NCI-H460 (cell line): ENCODE data around the gene MRPL53. TPM values are rescaled to one million over a fixed set of nuclear protein-coding genes. Genes with fewer than 3 reads are reported as not detected.
"Not testable (repeated sequence)": the region's sequence is repeated elsewhere in the genome, so short reads cannot be mapped to it uniquely, and the experiment has no call there.

Experiments
- DNase-seq: peaks from one replicate; pipeline ENCODE4 v3.0.0-alpha.2; 2016; ENCODE audit warnings: low read depth; ENCODE audit errors: extremely low read depth
- total RNA-seq: library from RNA; depleted of rRNA; stranded (reverse); fragments of >200 nt; shearing (Covaris generic); gene quantifications from 2 replicates; pipeline ENCODE4 v1.2.3, GENCODE V29; 2014

The MRPL53 gene
- total RNA-seq, 1 experiment from 2014 or later: 55.3 TPM

DNA sequence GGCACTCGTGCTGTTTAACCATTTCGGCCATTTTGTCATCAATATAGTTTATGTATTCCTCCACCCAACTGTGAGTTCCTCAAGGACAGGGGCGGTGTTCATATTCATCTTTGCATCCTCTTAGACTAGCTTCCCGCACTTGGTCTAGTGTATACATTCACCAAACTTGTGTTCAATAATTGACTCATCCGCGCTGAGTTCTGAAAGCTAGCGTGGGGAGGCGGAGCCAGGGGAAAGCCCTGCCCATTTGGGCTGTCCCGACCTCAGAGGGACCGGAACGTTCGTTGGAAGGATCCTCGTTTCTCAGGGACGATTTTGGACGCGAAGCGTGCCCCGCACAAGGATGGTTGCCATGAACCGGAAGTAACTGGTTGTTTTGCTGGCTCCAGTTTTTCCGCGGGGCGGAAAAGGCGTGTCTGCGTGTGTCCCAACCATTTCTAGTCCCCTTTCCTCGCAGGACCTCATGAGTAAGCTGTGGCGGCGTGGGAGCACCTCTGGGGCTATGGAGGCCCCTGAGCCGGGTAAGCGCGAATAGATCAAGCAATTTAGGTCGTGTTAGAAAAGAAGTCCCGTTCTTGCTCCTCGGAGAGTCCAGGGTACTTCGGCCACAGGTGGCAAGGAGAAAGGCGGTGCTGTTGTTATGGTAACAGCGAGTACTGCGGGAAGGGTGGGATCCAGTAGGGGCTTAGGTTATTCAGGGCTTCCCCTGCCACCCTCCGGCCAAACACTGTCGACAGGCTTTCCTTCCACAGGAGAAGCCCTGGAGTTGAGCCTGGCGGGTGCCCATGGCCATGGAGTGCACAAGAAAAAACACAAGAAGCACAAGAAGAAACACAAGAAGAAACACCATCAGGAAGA, 17.6 kb downstream of the MRPL53 start, which contains the start of gene INO80B:
Gene INO80B (plus strand): TSS at position 434 of the 858 bp plus-strand sequence. CDS start 30 bp downstream, at position 464.
- peak; percentile 98 for DNase-seq

DNA sequence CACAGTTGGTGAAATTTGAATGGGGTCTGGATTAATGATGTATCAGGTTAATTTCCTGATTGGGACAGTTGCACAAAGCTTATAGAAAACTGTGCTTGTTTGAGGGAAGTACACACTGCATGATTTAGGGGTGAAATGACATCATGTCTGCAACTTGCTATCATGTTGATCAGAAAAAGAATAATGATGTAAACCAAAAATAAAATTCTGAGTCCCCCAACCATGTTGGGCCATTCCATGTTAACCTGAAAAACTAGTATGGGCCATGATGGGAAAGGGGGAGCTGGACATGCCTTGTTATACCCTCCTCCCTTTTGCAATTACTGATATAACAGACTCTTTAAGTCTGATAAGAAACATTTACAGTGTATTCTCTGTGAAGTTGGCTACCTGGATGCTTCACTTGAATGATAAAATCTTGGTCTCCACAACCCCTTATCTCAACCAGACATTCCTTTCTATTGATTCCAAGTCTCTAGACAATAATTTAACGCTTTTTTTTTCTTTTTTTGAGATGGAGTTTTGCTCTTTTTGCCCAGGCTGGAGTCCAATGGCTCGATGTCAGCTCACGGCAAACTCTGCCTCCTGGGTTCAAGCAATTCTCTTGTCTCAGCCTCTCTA, 21.8 kb downstream of the MRPL53 start:
- no peak for DNase-seq

DNA sequence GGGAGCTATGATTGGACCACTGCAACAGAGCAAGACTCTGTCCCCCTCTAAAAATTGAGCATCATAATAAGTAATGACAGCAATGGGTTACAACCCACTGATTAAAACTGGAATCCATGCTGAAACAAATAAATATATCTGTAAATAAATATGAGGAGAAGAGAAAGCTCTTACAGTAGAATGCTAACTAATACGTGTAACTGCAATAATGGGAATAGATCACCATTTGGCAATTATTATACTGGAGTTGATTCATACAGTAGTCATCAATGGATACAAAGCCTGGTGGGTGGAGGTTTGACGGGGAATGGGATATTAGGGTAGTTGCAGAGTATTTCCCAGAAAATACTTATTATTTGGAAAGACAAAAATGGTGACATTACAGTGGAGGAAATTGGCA, 23.7 kb downstream of the MRPL53 start:
- DNase-seq: no peak

DNA sequence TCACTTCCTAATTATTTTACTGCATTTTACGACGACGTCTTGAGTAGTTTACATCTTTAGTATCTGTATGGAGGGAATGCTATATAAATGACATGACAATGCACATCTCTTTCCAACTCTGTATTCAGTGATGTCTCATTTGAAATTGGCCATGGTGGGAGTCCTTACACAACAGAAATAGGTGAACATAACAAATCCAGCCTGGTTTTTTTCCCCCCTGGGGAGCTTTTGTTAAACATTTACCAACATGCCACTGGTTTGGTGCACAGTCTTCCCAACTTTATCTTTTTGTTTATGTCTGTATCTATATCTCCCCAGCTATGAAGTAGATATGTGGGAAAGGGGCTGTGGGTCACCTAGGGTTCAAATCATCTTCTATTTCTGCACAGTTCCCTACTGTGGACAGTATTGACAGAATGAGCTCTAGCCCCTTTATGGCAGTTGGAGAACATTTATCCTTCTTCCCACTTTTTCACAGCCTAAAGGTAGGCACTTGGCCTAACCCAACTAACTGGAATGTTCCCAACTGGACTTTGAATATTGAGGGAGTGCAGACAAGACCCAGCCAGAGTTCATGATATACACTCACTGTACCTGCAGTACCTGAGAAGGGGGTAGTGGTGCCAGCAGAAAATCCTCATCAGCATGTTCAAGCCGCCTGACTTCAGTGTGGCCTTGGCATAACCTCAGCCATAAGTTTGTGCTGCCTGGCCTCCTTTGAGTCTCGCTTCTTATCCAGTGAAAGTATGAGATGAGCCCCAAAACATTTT, 25.1 kb downstream of the MRPL53 start:
- no peak for DNase-seq

DNA sequence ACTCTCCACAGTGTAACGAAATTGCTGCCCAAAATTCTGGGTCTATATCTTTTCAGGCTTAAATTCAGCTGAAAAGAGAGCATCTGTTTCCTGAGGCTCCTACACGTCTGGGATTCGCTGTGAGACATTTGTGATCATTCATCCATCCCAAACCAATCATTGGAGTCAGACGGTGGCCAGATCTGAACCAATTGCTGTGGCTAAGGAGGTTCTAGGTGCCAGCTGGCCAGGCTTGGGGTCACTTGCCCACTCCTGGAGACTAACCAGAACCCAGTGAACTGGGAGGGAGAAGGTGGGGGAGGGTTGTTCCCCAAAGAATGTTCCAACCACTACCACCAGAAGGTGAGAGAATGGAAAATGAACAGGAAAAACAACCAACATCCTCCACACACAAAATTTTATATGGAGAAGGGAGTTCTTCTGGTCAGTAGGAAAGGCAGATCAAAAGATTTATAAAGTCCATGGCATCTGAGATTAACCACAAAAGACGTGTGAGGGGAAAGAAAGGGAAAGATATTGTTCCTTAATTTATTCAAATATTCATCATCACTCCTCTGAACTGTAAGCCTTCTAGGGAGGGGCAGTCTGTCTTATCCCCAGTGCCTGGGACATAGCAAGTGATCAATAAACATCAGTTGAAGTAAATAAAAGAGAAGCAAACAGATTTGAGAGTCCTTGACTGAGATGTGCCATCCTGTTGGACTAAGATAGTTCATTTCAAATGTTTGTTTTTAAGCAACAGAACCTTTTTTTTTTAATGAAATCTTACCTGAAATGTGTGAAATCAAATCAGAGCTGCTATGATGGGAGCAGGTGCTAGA, 27.8 kb downstream of the MRPL53 start:
- DNase-seq: no peak

DNA sequence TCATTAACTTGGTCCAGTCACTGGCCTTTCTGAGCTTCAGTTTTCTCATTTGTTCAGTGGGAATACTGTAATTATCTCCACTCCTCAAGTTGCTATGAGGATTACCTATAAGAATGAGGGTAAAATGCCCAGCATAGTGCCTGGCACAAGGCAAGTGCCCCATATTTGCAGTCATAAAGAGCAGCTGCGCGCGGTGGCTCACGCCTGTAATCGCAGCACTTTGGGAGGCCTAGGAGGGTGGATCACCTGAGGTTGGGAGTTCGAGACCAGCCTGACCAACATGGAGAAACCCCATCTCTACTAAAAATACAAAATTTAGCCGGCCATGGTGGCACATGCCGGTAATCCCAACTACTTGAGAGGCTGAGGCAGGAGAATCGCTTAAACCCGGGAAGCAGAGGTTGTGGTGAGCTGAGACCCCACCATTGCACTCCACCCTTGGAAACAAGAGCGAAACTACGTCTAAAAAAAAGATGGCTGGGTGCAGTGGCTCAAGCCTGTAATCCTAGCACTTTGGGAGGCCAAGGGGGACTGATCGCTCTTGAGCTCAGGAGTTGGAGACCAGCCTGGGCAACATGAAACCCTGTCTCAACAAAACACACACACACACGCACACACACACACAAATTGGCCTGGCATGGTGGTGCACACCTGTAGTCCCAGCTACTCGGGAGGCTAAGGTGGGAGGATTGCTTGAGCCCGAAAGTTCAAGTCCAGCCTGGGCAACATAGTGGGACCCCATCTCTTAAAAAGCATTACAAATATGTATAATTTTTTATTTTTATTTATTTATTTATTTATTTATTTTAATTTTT, 29.8 kb downstream of the MRPL53 start:
- not testable (repeated sequence) for DNase-seq

DNA sequence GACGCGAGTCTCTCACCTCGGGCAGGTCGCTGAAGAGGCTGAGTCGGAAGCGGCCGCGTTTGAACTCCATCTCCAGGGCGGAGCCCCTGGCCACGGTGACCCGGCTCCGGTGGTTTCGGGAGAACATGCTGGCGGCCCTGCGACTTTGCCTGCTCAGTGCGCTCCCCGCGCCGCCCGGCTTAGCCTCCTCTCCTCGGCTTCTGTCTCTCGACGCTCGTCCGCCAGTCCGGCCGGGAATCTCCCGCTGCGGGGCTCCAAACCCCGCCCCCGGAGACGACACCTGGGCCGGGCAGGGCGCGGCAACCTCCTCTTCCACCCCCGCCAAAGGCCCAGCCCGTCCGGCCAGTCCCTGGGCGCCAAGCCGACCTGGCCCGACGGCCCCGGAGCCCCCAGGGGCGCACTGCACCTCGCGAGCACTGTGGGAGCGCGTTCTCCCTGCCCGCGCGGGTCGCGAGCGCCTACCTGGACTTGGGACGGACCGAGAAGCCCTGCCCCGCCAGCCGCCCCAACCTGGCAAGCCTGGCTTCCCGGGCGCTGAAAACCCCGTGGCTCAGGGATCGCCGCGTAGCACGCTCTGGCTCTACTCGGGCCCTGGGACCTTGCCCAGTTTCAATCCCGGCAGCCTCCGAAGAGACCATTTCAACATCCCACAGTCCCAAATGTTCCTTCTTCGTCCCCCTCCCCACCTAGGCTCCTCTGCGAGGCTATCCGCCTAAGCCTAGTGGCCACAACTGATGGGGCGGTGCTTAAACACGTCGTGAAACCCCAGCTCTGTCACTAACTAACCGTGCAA, 30.6 kb downstream of the MRPL53 start, which contains the start of gene RTKN:
Gene RTKN (minus strand): TSS at position 248 of the 793 bp plus-strand sequence. CDS start 121 bp downstream, at position 127.
- DNase-seq: no peak

DNA sequence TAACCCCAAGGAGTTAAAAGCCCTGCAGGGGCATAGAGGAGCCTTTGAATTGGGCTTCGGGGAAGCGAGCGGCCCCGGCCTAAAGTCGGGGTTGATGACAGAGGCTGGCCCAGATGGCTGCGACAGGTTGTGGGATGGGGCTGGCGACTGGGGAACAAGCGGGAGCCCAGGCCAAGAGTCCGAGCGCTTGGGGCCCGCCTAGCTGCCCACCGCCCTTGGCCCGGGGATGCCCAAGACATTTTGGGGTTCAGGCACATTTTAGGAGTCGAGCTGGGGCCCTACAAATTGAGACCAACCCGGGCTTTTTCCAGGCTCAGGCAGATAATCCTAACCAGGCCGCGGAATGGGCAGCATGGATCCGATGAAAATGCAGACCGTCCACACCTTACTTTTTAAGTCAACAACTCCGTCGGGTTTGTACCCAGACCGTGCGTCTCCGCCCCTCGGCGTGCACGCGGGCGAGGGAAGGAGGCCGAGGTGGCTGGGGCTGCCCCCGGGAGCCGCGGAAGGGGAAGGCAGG, 31.2 kb downstream of the MRPL53 start:
- DNase-seq: no peak

DNA sequence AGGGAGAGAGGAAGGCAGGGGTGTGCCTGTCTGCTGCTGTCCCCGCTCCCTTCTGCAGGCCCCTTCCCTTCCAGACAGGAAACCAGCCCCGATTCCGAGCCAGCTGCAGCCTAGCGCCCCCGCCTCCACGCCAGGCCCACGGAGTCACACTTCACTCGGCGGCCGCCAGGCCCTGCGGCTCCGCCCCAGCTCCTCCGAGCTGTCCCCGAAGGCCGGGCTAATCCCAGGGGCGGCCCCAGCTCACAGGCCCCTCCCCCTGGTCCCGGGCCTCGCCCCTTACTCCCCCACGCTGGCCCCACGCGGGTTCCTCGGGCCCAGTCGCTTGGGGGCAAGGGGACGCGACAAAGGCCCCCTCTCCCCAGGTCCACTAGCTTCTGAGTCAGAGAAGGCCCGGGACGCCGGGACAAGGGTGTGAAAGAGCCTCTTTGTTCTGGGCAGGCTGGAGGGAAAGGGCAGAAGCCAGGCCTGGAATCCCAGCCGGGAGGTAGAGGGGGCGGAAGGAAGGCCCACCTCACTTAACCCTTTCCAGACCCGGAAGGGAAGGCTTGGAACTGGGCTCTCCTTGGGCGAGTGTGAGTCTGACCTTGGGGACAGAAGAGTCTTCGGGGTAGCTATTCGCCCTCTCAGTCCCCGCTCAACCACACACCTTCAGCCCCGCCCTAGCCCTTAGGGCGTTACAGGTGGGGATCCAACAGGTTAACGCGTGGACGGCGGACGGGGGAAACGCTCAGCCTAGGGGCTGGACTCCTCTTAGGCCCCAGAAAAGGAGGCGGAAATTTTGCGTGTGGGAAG, 31.9 kb downstream of the MRPL53 start:
- DNase-seq: peak; percentile 67

DNA sequence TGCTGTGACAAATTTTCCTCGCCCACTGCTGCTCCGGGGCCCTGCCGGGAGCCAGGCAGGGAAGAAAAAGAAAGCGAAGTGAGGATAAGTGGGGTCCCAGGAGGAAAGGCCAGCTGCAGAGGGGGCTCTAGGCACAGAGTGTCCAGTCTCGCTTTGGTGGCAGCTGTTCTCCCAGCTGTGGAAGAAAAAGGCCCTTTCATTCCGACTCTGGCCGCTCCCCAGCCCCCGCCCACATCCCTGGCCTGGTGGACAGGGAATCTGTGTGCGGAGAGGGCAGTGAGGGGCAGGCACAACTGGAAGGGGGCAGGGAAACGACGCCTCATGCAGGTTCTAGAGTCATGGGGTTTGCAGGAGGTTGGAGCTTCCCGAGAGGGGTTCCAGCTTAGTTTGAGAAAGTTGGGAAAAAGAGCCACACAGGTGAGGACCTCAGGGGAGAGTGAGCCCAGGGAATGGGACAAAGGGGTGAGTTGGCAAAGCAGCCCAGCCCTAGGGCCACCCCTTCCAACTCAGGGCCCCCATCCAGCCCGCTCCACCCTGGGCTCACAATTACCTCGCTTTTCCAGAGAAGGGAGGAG, 32.6 kb downstream of the MRPL53 start:
- no peak for DNase-seq

DNA sequence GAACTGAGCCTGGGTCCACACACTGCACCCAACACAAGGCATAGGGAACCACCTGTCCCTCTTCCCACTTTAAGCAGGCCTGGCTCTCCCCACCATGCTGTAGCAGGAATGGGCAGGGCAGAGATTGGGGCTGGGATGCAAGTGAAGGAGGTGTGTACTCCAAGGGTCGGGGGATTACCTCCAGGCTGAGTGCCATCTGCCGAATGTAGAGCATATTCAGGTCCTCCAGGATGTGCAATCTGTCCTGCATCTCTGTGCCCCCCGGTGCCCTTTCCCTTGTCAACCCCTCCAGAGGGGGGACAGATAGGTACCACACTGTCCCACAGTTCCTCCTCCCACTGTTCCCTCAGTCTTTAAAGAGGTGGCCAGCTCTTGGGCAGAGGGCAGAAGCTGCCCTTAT, 33.1 kb downstream of the MRPL53 start:
- no peak for DNase-seq

DNA sequence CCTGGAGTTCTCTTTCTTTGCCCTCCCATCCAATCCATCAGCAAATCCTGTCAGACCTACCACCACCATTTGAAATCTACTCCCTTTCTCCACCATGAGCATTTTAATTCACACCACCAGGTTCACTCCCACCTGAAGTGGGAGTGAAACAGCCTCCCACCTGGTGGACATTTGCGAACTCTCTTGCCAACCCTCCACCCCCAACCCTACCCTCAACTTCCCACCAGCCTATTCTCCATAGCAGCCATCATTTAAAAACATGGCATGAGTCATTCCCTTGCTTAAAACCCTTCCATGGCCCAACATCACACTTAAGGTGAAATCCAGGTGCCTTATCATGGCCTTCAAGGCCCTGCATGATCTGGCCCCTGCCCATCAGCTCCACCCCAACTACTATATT, 34.2 kb downstream of the MRPL53 start:
- no peak for DNase-seq

DNA sequence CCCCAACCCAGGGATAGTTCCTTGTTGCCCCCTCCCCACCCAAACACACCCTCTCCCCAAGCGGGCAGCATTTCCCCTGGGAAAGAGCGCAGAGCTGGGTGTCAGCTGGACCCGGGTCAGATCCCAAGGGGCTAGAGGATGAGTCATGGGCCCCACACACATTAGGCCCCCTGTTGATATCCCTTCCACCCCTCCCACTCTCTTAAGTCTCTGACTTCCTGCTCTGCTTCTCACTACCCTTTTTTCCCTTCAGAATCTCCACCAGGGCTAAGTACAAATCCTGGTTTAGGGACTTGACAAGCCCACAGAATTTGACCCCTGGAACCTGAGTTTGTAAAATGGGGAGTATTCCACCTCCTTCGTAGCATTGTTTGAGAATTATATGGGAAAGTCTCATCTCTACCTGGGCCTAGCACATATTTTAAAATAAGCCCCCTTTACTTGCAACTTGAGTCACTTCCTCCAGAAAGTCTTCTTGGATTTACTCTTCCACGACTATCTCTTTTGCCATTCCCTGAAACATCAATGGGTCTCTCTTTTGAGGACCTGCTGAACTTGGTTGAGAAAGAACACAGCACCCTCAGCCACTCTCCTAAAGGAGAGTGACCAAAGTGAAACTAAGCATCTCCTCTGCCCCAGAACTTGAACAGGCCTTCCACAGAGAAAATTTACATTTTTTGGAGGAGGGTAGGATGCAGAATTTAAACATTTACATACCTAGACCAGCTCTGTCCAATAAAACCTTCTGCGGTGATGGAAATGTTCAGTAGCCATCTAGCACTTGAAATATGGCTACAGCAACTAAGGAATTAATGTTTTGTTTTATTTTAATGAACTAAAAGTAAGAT, 35.4 kb downstream of the MRPL53 start:
- DNase-seq: no peak

DNA sequence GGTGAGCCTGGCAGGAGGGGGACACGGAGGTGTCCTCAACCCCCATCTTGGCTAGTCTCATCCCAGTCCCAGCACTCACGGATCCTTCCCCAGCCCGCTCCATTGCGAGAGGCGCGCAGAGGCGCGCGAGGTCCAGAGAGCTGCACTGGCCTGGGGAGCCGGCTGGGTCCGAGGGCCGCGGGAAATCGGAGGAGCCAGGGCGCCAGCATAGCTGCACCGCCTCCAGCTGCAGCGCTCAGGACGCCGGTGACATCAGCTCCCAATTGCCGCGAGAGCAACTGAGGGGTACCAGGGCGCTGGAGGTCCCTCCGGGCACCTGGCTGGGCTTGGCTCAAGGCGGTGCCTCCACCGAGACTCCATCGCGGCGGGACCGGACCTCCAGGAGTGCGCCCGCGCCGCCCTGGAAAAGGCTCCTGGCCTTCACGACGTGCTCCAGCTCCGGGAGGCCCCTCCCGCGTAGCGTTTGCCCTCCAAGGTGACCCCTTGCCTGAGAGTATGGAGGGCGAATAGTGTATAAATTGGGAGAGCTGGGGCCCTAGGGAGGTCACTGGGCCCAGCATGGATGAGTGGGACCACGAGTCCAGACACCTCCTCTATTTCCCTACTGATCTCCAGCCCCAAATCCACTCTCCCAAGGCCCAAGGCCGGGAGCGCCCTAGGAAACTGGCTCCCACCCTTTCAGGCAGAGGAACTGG, 36.2 kb downstream of the MRPL53 start:
- no peak for DNase-seq

DNA sequence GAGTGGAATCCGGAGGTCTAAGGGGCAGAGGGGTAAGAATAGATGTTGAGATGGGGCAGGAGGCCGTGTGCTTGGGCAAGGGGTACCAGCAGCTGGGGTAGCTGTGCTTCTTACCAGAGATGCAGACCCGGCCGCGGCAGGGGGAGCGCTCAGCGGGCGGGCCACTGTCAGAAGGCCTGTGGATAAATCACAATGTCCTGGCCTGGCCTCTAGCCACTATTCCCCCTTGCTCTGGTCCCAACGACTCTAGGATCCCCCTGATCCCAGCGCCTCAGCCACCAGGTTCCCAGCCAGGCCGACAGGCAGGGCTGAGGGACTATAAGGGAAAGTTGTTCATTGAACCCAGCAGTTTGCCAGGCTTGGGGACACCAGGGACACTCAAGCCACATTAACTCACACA, 42.0 kb downstream of the MRPL53 start:
- DNase-seq: no peak
